Cardiac muscle cell (in vitro differentiated cells and primary cell): ENCODE data around the gene IGF2. TPM values are rescaled to one million over a fixed set of nuclear protein-coding genes. Genes with fewer than 3 reads are reported as not detected.

Experiments used
- DNase-seq, 2 donors: peaks; one replicate each; pipeline versions ENCODE4 v3.0.0 to v3.0.0-alpha.2; 2010 to 2017; ENCODE audit warnings: low read depth in 1 of 2, low spot score in 1 of 2
- H3K27ac ChIP-seq: fragments of 200-600 bp; sonication (generic); 2 replicates; pipeline ENCODE4 v1.5.1; 2016
- H3K27me3 ChIP-seq: fragments of 200-600 bp; sonication (generic); 2 replicates; pipeline ENCODE4 v1.6.0; 2016; ENCODE audit warnings: control low read depth
- H3K36me3 ChIP-seq: fragments of 200-600 bp; sonication (generic); 2 replicates; pipeline ENCODE4 v1.5.1; 2016; ENCODE audit warnings: control low read depth
- H3K4me1 ChIP-seq: fragments of 200-600 bp; sonication (generic); 2 replicates; pipeline ENCODE4 v1.8.1; 2017; ENCODE audit warnings: low read depth, mild to moderate bottlenecking, mixed run types
- H3K4me3 ChIP-seq: fragments of 200-600 bp; sonication (generic); 2 replicates; pipeline ENCODE4 v1.5.1; 2016; ENCODE audit warnings: mild to moderate bottlenecking
- H3K9me3 ChIP-seq: fragments of 200-600 bp; sonication (generic); 2 replicates; pipeline ENCODE4 v1.5.1; 2017; ENCODE audit warnings: low read depth, mild to moderate bottlenecking, control low read depth
- CTCF ChIP-seq: IDR thresholded peaks from 2 replicates; pipeline ENCODE4 v1.5.1; 2012; ENCODE audit warnings: low read depth, mild to moderate bottlenecking, low read length
- polyA plus RNA-seq: library from polyadenylated mRNA; unstranded; fragments of >200 nt; fragmentation: Nextera tagmentation; extraction: Ambion mirVana; gene quantifications from 2 replicates; pipeline ENCODE4 v1.2.1, GENCODE V29; 2016
- total RNA-seq: library from RNA; depleted of rRNA; stranded (reverse); fragments of >200 nt; gene quantifications from 2 replicates; pipeline ENCODE4 v1.2.3, GENCODE V29; 2016

The IGF2 gene
- total and polyA plus RNA-seq, 2 experiments from 2014 or later: 91.4 to 155 TPM

DNA sequence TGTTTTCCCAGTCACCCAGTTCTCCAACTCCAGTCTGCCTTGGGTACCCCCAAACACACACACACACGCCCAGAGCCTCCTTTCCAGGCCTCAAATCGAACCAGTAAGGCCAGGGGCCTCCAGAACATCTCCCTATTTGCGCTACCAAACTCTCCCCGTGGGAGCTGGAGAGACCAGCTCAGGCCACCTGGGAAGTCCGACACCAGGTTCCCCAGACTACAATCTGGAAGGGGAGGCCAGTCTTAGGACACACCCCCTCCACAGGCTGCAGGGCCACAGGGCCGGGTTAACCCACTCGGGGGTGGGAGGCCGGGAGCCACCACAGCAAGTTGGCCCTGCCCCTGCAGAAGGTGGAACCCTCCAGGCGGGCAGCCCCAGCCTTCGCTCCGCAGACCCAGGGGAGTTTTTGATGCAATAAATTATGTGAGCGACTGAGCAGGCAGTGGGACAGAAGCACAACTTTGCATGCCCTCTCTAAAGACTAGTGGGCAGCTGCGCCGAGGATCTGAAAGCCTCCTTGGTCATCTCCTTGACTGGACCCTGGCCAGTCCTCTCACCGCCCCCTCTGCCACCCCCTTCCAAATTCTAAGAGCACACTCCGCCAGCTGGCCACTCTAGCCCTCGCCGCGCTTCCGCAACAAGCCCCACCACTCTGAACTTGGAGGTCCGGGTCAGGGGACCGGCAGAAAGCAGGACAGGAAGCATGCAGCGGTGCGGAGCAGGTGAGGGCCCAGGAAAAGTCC, 2.8 kb downstream of the IGF2 start:
- no peak for TF ChIP-seq CTCF
- DNase-seq: no peak
- Histone ChIP-seq H3K36me3 (no peaks in the 10 kb centered on the region), H3K27me3 (peaks cover 41% of the 10 kb centered on the region), H3K27ac (no peak overlapping the region), H3K4me3 (peak overlapping the region; percentile 41), H3K9me3 (no peaks in the 10 kb centered on the region), H3K4me1 (no peaks in the 10 kb centered on the region)

DNA sequence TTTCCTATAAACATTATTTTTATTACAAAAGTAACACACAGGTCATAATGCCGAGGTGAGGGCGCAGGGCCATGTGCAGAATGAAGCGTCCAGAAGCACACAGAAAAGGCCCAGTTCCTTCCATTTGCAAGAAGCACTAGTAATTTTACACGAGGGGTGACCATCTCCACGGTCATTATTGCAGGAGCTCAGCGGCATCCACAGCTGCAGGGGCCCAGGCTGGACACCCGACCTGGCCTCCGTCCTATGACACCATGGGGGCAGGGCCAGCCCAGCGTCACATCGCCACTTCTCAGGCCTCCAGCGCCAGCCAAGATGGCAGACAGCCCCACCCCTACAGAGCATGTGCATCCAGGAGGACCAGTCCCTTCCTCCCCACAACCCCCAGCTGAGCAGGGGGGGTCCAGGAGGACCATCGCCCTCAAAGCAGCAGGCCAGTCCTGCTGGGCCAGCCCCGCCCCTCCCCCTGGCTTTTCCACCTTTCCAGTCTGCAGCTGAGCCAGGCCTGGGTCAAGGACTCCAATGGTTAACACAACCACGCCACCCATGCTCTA, 3.5 kb downstream of the IGF2 start:
- Histone ChIP-seq H3K4me1 (no peaks in the 10 kb centered on the region), H3K4me3 (no peak overlapping the region), H3K27me3 (peaks cover 35% of the 10 kb centered on the region), H3K27ac (no peak overlapping the region), H3K9me3 (no peaks in the 10 kb centered on the region), H3K36me3 (no peaks in the 10 kb centered on the region)
- DNase-seq: no peak
- no peak for TF ChIP-seq CTCF

- Histone ChIP-seq H3K27me3 (peaks cover 29% of the 10 kb centered on the region), H3K4me1 (no peaks in the 10 kb centered on the region), H3K27ac (no peak overlapping the region), H3K36me3 (no peaks in the 10 kb centered on the region), H3K4me3 (no peak overlapping the region), H3K9me3 (no peaks in the 10 kb centered on the region)
- no peak for DNase-seq
- TF ChIP-seq CTCF: no peak
Observed at GRCh38 chr11:2135018-2135569, 4.1 kb downstream of the IGF2 start.

GRCh38 chr11:2134022-2135010, 4.9 kb downstream of the IGF2 start:
- Histone ChIP-seq H3K36me3 (no peaks in the 10 kb centered on the region), H3K27ac (no peak overlapping the region), H3K27me3 (peaks cover 21% of the 10 kb centered on the region), H3K4me1 (no peaks in the 10 kb centered on the region), H3K4me3 (no peak overlapping the region), H3K9me3 (no peaks in the 10 kb centered on the region)
- no peak for TF ChIP-seq CTCF
- DNase-seq: no peak

- no peak for DNase-seq
- Histone ChIP-seq H3K36me3 (no peaks in the 10 kb centered on the region), H3K4me3 (no peak overlapping the region), H3K9me3 (no peaks in the 10 kb centered on the region), H3K4me1 (no peaks in the 10 kb centered on the region), H3K27ac (no peak overlapping the region), H3K27me3 (peaks cover 12% of the 10 kb centered on the region)
- no peak for TF ChIP-seq CTCF
Observed at GRCh38 chr11:2133241-2134021, 5.8 kb downstream of the IGF2 start.
